ENCODE results near the gene SDHB.

DNA sequence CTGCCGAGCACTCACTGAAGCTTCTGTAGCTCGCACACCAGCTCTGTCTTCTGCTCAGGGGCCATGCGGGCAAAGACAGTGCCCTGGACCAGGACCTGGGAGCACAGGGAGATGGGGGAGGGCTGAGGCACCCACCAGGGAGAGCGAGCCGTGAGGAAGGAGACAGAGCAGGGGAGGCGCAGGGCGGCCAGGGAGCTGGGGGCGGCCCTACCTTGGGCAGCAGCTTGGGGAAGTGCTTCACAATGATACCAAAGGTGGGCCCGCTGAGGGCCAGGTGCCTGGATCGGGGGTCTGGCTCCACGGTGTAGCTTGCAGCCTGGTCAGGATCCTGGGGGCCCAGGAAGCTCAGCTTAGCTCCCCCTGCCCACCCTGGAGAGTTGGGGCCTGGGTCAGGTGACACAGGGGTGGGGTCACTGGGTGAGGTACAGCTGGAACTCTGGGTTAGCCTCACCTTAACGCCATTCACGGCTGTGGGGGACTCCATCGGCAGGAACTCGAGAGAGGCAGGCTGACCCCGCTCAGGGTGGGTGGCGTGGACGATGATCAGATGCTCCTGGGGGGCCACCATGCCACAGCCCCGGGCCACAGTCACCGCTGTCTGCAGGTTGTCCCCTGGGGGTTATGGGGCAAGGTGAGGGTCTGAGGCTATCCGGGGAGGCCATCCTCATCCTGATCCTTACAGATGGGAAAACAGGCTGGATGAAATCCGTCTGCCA, 64.0 kb downstream of the SDHB start:
- TF ChIP-seq, protein P1, sequence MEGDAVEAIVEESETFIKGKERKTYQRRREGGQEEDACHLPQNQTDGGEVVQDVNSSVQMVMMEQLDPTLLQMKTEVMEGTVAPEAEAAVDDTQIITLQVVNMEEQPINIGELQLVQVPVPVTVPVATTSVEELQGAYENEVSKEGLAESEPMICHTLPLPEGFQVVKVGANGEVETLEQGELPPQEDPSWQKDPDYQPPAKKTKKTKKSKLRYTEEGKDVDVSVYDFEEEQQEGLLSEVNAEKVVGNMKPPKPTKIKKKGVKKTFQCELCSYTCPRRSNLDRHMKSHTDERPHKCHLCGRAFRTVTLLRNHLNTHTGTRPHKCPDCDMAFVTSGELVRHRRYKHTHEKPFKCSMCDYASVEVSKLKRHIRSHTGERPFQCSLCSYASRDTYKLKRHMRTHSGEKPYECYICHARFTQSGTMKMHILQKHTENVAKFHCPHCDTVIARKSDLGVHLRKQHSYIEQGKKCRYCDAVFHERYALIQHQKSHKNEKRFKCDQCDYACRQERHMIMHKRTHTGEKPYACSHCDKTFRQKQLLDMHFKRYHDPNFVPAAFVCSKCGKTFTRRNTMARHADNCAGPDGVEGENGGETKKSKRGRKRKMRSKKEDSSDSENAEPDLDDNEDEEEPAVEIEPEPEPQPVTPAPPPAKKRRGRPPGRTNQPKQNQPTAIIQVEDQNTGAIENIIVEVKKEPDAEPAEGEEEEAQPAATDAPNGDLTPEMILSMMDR (conservative IDR thresholded peaks at IDR 0.05; ENCODE audit: low read length) = no peak
- no peak for TF ChIP-seq EZH2phosphoT487 (IDR thresholded peaks at IDR 0.05; ENCODE audit: borderline replicate concordance, low read depth, low read length)
